ENCODE data around the gene EVA1A.

DNA sequence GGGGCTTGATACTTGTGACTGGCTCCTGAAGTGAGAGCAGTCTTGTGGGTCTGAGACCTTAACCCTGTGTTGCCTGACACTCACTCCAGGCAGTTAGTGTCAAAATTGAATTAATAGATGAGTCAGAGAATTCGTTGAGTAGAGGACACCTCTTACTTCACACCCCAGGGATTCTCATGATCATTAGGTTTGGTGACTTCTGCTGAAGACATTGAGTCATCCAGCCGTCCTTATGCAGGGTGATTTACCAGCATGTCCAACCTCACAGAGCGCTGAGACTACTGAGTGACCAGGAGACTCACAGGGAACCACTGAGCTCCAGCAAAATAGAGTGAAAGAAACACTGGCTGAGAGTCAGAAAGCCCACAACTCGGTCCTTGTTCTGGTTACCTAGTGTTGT, 36.0 kb upstream of the EVA1A start:
- TF ChIP-seq EZH2phosphoT487 (conservative IDR thresholded peaks at IDR 0.05; ENCODE audit: low read length), result no peak
- TF ChIP-seq, protein P1, sequence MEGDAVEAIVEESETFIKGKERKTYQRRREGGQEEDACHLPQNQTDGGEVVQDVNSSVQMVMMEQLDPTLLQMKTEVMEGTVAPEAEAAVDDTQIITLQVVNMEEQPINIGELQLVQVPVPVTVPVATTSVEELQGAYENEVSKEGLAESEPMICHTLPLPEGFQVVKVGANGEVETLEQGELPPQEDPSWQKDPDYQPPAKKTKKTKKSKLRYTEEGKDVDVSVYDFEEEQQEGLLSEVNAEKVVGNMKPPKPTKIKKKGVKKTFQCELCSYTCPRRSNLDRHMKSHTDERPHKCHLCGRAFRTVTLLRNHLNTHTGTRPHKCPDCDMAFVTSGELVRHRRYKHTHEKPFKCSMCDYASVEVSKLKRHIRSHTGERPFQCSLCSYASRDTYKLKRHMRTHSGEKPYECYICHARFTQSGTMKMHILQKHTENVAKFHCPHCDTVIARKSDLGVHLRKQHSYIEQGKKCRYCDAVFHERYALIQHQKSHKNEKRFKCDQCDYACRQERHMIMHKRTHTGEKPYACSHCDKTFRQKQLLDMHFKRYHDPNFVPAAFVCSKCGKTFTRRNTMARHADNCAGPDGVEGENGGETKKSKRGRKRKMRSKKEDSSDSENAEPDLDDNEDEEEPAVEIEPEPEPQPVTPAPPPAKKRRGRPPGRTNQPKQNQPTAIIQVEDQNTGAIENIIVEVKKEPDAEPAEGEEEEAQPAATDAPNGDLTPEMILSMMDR (IDR thresholded peaks at IDR 0.05; ENCODE audit: insufficient read depth, low read length, poor library complexity, severe bottlenecking), result no peak
